GM06990 (cell line): ENCODE results near the gene TSPO.

Experiments
- DNase-seq: peaks from one replicate; pipeline ENCODE4 v3.0.0-alpha.2; 2011; ENCODE audit not compliant: insufficient read length; ENCODE audit errors: extremely low read depth
- H3K27me3 ChIP-seq: replicated peaks from 2 replicates; pipeline ENCODE4 v1.6.0; 2011; ENCODE audit warnings: low read length; ENCODE audit not compliant: control insufficient read depth, insufficient read depth
- H3K36me3 ChIP-seq: 2 replicates; pipeline ENCODE4 v1.5.1; 2011; ENCODE audit warnings: low read length; ENCODE audit not compliant: control insufficient read depth, insufficient read depth
- H3K4me3 ChIP-seq: replicated peaks from 2 replicates; pipeline ENCODE4 v1.5.1; 2011; ENCODE audit warnings: low read depth, mild to moderate bottlenecking, control low read depth, low read length
- TF ChIP-seq, protein P1 (sequence below): IDR thresholded peaks from 2 replicates; pipeline ENCODE4 v1.5.1; 2011; ENCODE audit warnings: low read length, control low read depth, mild to moderate bottlenecking, inconsistent platforms; ENCODE audit not compliant: insufficient read depth, poor library complexity, severe bottlenecking

Gene TSPO

DNA sequence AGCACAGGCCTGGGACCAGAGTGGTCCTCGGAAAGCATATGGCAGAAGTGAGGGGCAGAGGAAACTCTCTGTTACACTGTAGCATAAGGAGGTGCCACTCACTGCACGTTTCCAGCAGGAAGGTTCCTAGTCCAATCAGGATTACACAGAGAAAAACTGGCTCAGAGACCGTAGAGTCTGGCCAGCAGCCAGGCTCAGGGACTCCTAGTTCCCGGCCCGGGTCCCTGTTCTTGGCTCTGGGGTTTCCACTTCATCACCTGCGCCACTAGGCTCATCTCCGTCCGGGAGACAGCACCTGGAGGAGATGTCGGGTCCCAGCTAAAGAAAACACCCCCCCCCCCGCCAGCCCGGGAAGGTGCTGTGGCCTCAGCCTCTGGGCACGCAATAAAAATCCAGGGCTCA lies 34.5 kb downstream of the TSPO start:
- DNase-seq: no peak
- TF ChIP-seq, protein P1, sequence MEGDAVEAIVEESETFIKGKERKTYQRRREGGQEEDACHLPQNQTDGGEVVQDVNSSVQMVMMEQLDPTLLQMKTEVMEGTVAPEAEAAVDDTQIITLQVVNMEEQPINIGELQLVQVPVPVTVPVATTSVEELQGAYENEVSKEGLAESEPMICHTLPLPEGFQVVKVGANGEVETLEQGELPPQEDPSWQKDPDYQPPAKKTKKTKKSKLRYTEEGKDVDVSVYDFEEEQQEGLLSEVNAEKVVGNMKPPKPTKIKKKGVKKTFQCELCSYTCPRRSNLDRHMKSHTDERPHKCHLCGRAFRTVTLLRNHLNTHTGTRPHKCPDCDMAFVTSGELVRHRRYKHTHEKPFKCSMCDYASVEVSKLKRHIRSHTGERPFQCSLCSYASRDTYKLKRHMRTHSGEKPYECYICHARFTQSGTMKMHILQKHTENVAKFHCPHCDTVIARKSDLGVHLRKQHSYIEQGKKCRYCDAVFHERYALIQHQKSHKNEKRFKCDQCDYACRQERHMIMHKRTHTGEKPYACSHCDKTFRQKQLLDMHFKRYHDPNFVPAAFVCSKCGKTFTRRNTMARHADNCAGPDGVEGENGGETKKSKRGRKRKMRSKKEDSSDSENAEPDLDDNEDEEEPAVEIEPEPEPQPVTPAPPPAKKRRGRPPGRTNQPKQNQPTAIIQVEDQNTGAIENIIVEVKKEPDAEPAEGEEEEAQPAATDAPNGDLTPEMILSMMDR: no peak
- H3K27me3 ChIP-seq: no peaks in the 10 kb centered on the region
- H3K36me3 ChIP-seq: peaks cover 7% of the 10 kb centered on the region
- peak overlapping the region; percentile 80 for H3K4me3 ChIP-seq

GRCh38 chr22:43186272-43187170 lies 35.2 kb downstream of the TSPO start, which contains the start of gene TTLL12:
Gene TTLL12, minus strand, starts transcription at chr22:43187134. Its CDS starts 65 bp downstream, at chr22:43187069.
- DNase-seq: peak; percentile 71
- no peaks in the 10 kb centered on the region for H3K27me3 ChIP-seq
- H3K4me3 ChIP-seq: peak within 1 kb of the TSS; percentile 80
- peaks cover 7% of the 10 kb centered on the region for H3K36me3 ChIP-seq
- TF ChIP-seq, protein P1: no peak

- TF ChIP-seq, protein P1: peak; percentile 20
- H3K36me3 ChIP-seq: peaks cover 3% of the 10 kb centered on the region; the same call in 1 of the 2 replicates
- DNase-seq: peak; percentile 99
Observed at GRCh38 chr22:43187171-43188099, 36.1 kb downstream of the TSPO start.

DNA sequence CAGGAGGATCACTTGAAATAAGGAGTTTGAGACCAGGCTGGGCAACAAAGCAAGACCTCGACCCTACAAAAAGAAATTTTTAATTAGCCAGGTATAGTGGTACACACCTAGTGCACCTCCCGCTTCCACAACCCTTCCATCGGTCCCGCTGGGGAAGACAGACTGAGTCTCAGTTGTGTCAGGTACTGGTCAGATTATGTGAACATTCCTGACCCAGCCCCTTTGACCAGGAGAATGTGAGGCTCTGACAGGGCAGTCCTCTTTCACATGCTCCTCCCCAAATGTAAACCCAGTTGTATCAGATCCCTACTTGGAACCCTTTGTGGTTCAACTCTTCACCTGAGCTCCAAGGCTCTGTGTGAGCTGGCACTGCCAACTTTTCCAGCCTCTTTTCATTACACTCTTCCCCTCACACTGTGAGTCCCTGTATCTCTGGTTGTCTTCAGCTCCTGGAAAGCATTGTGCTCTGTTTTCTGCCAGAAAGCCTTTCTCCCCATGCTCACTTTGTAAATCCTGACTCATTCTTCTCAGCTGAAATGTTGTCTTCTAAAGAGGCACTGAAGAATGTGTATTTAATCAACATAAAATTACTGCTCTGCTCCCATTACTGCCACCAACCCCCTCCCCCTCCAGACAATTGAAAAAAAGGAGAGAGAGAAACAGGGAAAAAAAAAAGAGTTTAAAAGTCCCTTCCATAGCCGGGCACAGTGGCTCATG lies 37.6 kb downstream of the TSPO start:
- TF ChIP-seq, protein P1: no peak
- Histone ChIP-seq H3K27me3 (no peaks in the 10 kb centered on the region), H3K4me3 (no peak overlapping the region), H3K36me3 (no peaks in the 10 kb centered on the region)
- DNase-seq: no peak

More at GRCh38 chr22:43187171-43188099, 36.1 kb downstream of the TSPO start:
- peak overlapping the region; percentile 67 for H3K4me3 ChIP-seq
- no peaks in the 10 kb centered on the region for H3K27me3 ChIP-seq

- TF ChIP-seq, protein P1: no peak
- Histone ChIP-seq H3K4me3 (no peak overlapping the region), H3K36me3 (no peaks in the 10 kb centered on the region), H3K27me3 (no peaks in the 10 kb centered on the region)
- no peak for DNase-seq
Observed at GRCh38 chr22:43191831-43192230, 40.5 kb downstream of the TSPO start.
